ENCODE data around the gene NEUROG3. TPM values are rescaled to one million over a fixed set of nuclear protein-coding genes. Genes with fewer than 3 reads are reported as not detected.

Gene NEUROG3
- total and polyA plus RNA-seq, 3 donors from 2014 or later: not detected

GRCh38 chr10:69559525-69559924 lies 13.7 kb downstream of the NEUROG3 start:
- WGBS, 2 donors: 57 to 66% methylated on average over 5 to 6 of the region's 6 CpGs
- no peak overlapping the region for H3K27ac ChIP-seq
- intact Hi-C loops (cut with DNase I; ENCODE audit: low total_unique reads): no loop called here
- TF ChIP-seq POLR2A (IDR thresholded peaks at IDR 0.05) (no peak), CTCF (IDR thresholded peaks at IDR 0.05) (no peak)
- H3K9me3 ChIP-seq: no peaks in the 10 kb centered on the region
- no peak overlapping the region for H3K4me3 ChIP-seq
- no peak for DNase-seq
- no peaks in the 10 kb centered on the region for H3K36me3 ChIP-seq (ENCODE audit: low read depth, missing control alignments)
- H3K4me1 ChIP-seq: no peaks in the 10 kb centered on the region
- H3K27me3 ChIP-seq: no peaks in the 10 kb centered on the region

- Histone ChIP-seq H3K4me3 (no peak overlapping the region), H3K27ac (no peak overlapping the region), H3K4me1 (no peaks in the 10 kb centered on the region), H3K36me3 (ENCODE audit: low read depth, missing control alignments) (no peaks in the 10 kb centered on the region), H3K27me3 (no peaks in the 10 kb centered on the region), H3K9me3 (no peaks in the 10 kb centered on the region)
- no peak for DNase-seq
- TF ChIP-seq POLR2A (IDR thresholded peaks at IDR 0.05): no peak
- intact Hi-C loops (cut with DNase I; ENCODE audit: low total_unique reads): no loop called here
- WGBS, 2 donors: 66 to 84% methylated on average over 2 of the region's 2 CpGs
Measured at GRCh38 chr10:69558559-69558958, 14.7 kb downstream of the NEUROG3 start.

- H3K4me1 ChIP-seq: no peaks in the 10 kb centered on the region
- H3K36me3 ChIP-seq (ENCODE audit: low read depth, missing control alignments): no peaks in the 10 kb centered on the region
- no peak overlapping the region for H3K27ac ChIP-seq
- no peaks in the 10 kb centered on the region for H3K27me3 ChIP-seq
- no peak overlapping the region for H3K4me3 ChIP-seq
- intact Hi-C loops (cut with DNase I; ENCODE audit: low total_unique reads): no loop called here
- TF ChIP-seq POLR2A (IDR thresholded peaks at IDR 0.05) (no peak), CTCF (IDR thresholded peaks at IDR 0.05) (no peak)
- no peak for DNase-seq
- H3K9me3 ChIP-seq: no peaks in the 10 kb centered on the region
- WGBS, 2 donors: 41 to 74% methylated on average over 3 to 6 of the region's 6 CpGs
Measured at GRCh38 chr10:69554611-69555010, 18.6 kb downstream of the NEUROG3 start.

GRCh38 chr10:69553328-69553727 lies 19.9 kb downstream of the NEUROG3 start:
- DNase-seq: no peak

GRCh38 chr10:69552268-69552667 lies 21.0 kb downstream of the NEUROG3 start:
- no peak for DNase-seq
- intact Hi-C loops (cut with DNase I; ENCODE audit: low total_unique reads): no loop called here
- TF ChIP-seq POLR2A (IDR thresholded peaks at IDR 0.05): no peak
- no peak for TF ChIP-seq CTCF (IDR thresholded peaks at IDR 0.05)
- H3K36me3 ChIP-seq (ENCODE audit: low read depth, missing control alignments): no peaks in the 10 kb centered on the region
- 13 to 38% methylated on average over 1 of the region's 1 CpG for WGBS, 2 donors
- H3K4me1 ChIP-seq: no peaks in the 10 kb centered on the region
- no peak overlapping the region for H3K27ac ChIP-seq
- H3K27me3 ChIP-seq: no peaks in the 10 kb centered on the region
- H3K4me3 ChIP-seq: no peak overlapping the region
- no peaks in the 10 kb centered on the region for H3K9me3 ChIP-seq

More at GRCh38 chr10:69553328-69553727, 19.9 kb downstream of the NEUROG3 start:
- Histone ChIP-seq H3K4me1 (no peaks in the 10 kb centered on the region), H3K4me3 (no peak overlapping the region), H3K27ac (no peak overlapping the region), H3K9me3 (no peaks in the 10 kb centered on the region), H3K27me3 (no peaks in the 10 kb centered on the region), H3K36me3 (ENCODE audit: low read depth, missing control alignments) (no peaks in the 10 kb centered on the region)
- WGBS, 2 donors: 85 to 86% methylated on average over 4 of the region's 4 CpGs
- intact Hi-C loops (cut with DNase I; ENCODE audit: low total_unique reads): no loop called here
- TF ChIP-seq CTCF (IDR thresholded peaks at IDR 0.05): no peak
- no peak for TF ChIP-seq POLR2A (IDR thresholded peaks at IDR 0.05)

All from testis (tissue), 3 donors.